Chondrocyte (in vitro differentiated cells): ENCODE measurements around the gene SUMF1. TPM values are rescaled to one million over a fixed set of nuclear protein-coding genes. Genes with fewer than 3 reads are reported as not detected.

ENCODE experiments used
- DNase-seq: peaks from one replicate; pipeline ENCODE4 v3.0.0; 2021; ENCODE audit warnings: mixed read lengths, low spot score
- H3K27ac Mint-ChIP-seq: one replicate; pipeline ENCODE4 v1.8.0; 2021; ENCODE audit warnings: mild to moderate bottlenecking, moderate library complexity, mixed read lengths; ENCODE audit not compliant: unreplicated experiment
- H3K27me3 Mint-ChIP-seq: 2 replicates; pipeline ENCODE4 v1.8.0; 2021; ENCODE audit warnings: low read depth, mixed read lengths
- H3K36me3 Mint-ChIP-seq: 2 replicates; pipeline ENCODE4 v1.8.0; 2021; ENCODE audit warnings: low read depth, mixed read lengths
- H3K4me1 Mint-ChIP-seq: 2 replicates; pipeline ENCODE4 v1.8.0; 2021; ENCODE audit warnings: low read depth, mild to moderate bottlenecking, mixed read lengths
- H3K4me3 Mint-ChIP-seq: one replicate; pipeline ENCODE4 v1.8.0; 2021; ENCODE audit warnings: mild to moderate bottlenecking, moderate library complexity, mixed read lengths; ENCODE audit not compliant: unreplicated experiment
- H3K9me3 Mint-ChIP-seq: 2 replicates; pipeline ENCODE4 v1.8.0; 2021; ENCODE audit warnings: low read depth, mixed read lengths
- total RNA-seq: library from RNA; stranded (reverse); gene quantifications from 3 replicates; pipeline ENCODE4 v1.2.1, GENCODE V29; 2021
- TF ChIP-seq, protein P1 (sequence below): fragments of 200-600 bp; sonication (generic); IDR thresholded peaks from 2 replicates; pipeline ENCODE4 v1.5.0; 2021; ENCODE audit warnings: antibody characterized with exemption, mild to moderate bottlenecking, moderate library complexity

Gene SUMF1
- total RNA-seq, 1 donor from 2014 or later: 33.0 TPM

- Mint-ChIP-seq H3K27me3 (no peaks in the 10 kb centered on the region), H3K36me3 (peaks cover 3% of the 10 kb centered on the region), H3K27ac (peak overlapping the region; percentile 96), H3K4me3 (no peak overlapping the region), H3K9me3 (no peaks in the 10 kb centered on the region), H3K4me1 (peaks cover 59% of the 10 kb centered on the region)
- DNase-seq: no peak
- TF ChIP-seq, protein P1, sequence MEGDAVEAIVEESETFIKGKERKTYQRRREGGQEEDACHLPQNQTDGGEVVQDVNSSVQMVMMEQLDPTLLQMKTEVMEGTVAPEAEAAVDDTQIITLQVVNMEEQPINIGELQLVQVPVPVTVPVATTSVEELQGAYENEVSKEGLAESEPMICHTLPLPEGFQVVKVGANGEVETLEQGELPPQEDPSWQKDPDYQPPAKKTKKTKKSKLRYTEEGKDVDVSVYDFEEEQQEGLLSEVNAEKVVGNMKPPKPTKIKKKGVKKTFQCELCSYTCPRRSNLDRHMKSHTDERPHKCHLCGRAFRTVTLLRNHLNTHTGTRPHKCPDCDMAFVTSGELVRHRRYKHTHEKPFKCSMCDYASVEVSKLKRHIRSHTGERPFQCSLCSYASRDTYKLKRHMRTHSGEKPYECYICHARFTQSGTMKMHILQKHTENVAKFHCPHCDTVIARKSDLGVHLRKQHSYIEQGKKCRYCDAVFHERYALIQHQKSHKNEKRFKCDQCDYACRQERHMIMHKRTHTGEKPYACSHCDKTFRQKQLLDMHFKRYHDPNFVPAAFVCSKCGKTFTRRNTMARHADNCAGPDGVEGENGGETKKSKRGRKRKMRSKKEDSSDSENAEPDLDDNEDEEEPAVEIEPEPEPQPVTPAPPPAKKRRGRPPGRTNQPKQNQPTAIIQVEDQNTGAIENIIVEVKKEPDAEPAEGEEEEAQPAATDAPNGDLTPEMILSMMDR: no peak
Measured at GRCh38 chr3:4416427-4416945, 50.6 kb downstream of the SUMF1 start.

DNA sequence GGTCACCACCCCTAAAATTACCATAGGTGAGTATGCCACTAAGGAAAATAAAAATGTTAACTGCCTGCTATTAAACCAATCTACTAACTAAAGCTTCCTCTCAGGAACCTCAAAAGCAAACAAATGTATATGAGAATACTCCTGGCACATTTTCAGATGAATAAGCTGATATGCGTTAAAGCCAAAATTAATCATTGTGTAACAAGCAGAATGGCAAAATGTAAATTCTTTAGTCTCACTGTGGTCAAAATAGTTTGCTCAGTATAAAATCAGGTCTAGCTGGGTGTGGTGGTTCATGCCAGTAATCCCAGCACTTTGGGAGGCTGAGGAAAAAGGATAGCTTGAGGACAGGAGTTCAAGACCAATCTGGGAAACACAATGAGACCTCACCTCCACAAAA, 53.6 kb downstream of the SUMF1 start:
- no peak overlapping the region for H3K27ac Mint-ChIP-seq
- H3K36me3 Mint-ChIP-seq: peaks cover 3% of the 10 kb centered on the region
- no peaks in the 10 kb centered on the region for H3K27me3 Mint-ChIP-seq
- TF ChIP-seq, protein P1: no peak
- no peak for DNase-seq
- no peak overlapping the region for H3K4me3 Mint-ChIP-seq
- peaks cover 68% of the 10 kb centered on the region for H3K4me1 Mint-ChIP-seq
- no peaks in the 10 kb centered on the region for H3K9me3 Mint-ChIP-seq

- Mint-ChIP-seq H3K27ac (no peak overlapping the region), H3K9me3 (no peaks in the 10 kb centered on the region), H3K4me3 (no peak overlapping the region), H3K36me3 (peaks cover 3% of the 10 kb centered on the region), H3K4me1 (peaks cover 67% of the 10 kb centered on the region), H3K27me3 (no peaks in the 10 kb centered on the region)
- TF ChIP-seq, protein P1: no peak
- no peak for DNase-seq
Measured at GRCh38 chr3:4411833-4412232, 55.2 kb downstream of the SUMF1 start.

DNA sequence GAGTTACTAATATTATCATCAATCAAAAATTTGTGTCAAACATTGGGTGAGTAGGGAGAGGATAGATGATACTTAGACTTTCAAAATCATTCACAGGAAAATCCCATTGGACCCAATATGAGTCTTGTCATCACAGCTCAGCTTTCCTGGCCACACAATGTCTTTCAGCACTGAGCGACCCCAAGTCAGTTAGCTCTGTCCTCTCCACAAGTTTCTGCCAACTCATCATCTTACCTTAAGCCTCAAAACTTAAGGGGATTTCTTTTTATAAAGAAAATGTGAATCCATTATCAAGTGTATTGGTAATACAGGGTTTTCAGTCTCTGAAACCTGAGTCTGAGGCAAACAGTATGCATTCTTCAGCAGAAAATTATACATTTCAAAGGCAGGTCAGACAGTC, 55.8 kb downstream of the SUMF1 start:
- H3K9me3 Mint-ChIP-seq: no peaks in the 10 kb centered on the region
- H3K4me3 Mint-ChIP-seq: no peak overlapping the region
- TF ChIP-seq, protein P1: no peak
- H3K36me3 Mint-ChIP-seq: peaks cover 3% of the 10 kb centered on the region
- DNase-seq: no peak
- H3K4me1 Mint-ChIP-seq: peaks cover 65% of the 10 kb centered on the region
- no peaks in the 10 kb centered on the region for H3K27me3 Mint-ChIP-seq
- no peak overlapping the region for H3K27ac Mint-ChIP-seq

DNA sequence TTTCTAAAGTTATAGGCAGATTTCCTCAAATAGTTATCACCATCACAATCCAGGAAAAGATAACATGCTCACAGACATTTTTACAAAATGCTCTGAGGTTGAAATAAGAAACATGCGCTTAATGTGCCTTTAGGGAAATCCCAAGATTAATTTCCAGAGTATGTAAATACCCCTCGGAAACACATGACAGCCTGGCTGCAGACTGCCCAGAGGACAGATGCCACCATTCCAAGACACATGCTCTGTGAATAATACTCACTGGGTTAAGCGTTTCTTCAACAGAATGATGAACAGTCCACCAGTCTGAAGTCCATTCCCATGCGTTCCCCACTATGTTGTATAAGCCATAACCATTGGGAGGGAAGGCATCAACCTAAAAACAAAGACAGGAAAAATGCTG, 56.5 kb downstream of the SUMF1 start:
- Mint-ChIP-seq H3K36me3 (peaks cover 3% of the 10 kb centered on the region), H3K4me1 (peaks cover 61% of the 10 kb centered on the region), H3K27me3 (no peaks in the 10 kb centered on the region), H3K27ac (no peak overlapping the region), H3K9me3 (no peaks in the 10 kb centered on the region), H3K4me3 (no peak overlapping the region)
- DNase-seq: no peak
- TF ChIP-seq, protein P1: no peak
